ENCODE measurements around the gene CRYGD. TPM values are rescaled to one million over a fixed set of nuclear protein-coding genes. Genes with fewer than 3 reads are reported as not detected.
"Not testable (repeated sequence)": the region's sequence is repeated elsewhere in the genome, so short reads cannot be mapped to it uniquely, and the experiment has no call there.

CRYGD gene
- total RNA-seq, 4 donors from 2014 or later: not detected

DNA sequence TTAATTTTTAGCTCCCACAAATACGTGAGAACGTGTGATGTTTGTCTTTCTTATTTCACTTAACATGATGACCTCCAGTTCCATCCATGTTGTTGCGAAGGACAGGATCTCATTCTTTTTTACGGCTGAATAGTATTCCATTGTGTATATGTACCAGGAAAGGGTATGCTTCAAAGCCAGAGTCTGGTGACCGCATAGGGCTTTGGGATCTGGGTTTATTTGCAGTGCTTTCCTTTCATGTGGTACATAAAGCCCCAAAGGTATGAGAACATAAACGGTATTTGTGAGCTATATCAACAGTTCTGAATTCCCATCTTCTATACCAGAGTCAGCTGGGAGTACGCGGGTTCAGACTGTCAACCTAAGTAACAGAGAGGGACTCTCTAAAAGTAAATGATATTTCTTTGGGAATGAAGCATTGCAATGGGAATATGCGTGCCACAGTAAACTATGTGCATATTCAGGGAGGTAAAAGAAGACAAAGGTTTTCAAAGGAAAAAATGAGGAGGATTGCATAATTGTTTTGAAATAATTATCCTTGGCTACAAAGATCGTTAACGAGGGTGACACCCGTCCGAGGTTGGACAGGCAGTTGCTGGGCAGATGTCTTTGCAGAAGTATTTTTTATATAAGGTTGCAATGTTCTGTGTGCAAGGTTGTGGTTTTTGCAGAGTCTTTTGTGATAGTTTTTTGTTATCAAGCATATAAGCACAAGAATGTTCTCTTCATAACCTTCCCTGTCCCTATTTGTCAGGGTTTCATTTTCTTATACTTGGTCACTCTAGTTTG lies 24.4 kb downstream of the CRYGD start:
- TF ChIP-seq, protein P1, sequence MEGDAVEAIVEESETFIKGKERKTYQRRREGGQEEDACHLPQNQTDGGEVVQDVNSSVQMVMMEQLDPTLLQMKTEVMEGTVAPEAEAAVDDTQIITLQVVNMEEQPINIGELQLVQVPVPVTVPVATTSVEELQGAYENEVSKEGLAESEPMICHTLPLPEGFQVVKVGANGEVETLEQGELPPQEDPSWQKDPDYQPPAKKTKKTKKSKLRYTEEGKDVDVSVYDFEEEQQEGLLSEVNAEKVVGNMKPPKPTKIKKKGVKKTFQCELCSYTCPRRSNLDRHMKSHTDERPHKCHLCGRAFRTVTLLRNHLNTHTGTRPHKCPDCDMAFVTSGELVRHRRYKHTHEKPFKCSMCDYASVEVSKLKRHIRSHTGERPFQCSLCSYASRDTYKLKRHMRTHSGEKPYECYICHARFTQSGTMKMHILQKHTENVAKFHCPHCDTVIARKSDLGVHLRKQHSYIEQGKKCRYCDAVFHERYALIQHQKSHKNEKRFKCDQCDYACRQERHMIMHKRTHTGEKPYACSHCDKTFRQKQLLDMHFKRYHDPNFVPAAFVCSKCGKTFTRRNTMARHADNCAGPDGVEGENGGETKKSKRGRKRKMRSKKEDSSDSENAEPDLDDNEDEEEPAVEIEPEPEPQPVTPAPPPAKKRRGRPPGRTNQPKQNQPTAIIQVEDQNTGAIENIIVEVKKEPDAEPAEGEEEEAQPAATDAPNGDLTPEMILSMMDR (IDR thresholded peaks at IDR 0.05): no peak
- TF ChIP-seq POLR2A (IDR thresholded peaks at IDR 0.05): no peak
- no peaks in the 10 kb centered on the region for H3K36me3 ChIP-seq
- H3K27me3 ChIP-seq: no peaks in the 10 kb centered on the region
- H3K4me1 ChIP-seq: no peaks in the 10 kb centered on the region
- no peak overlapping the region for H3K4me3 ChIP-seq
- H3K27ac ChIP-seq: no peak overlapping the region
- no peaks in the 10 kb centered on the region for H3K9me3 ChIP-seq
- DNase-seq: no peak
- intact Hi-C loops (cut with DNase I; ENCODE audit: low total_unique reads): no loop called here

DNA sequence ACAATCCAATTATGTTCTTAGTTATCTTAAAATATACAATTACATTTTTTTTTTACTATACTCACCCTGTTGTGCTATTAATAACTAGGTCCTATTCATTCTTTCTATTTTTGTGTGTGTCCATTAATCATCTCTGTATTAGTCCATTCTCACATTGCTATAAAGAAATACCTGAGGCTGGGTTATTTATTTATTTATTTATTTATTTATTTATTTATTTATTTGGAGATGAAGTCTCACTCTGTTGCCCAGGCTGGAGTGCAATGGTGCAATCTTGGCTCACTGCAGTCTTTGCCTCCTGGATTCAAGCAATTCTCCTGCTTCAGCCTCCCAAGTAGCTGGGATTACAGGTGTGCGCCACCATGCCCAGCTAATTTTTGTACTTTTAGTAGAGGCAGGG lies 25.6 kb downstream of the CRYGD start:
- DNase-seq; H3K27ac ChIP-seq; H3K36me3 ChIP-seq; H3K4me3 ChIP-seq; H3K4me1 ChIP-seq; intact Hi-C loops (cut with DNase I; ENCODE audit: low total_unique reads); H3K9me3 ChIP-seq; H3K27me3 ChIP-seq: not testable (repeated sequence)

DNA sequence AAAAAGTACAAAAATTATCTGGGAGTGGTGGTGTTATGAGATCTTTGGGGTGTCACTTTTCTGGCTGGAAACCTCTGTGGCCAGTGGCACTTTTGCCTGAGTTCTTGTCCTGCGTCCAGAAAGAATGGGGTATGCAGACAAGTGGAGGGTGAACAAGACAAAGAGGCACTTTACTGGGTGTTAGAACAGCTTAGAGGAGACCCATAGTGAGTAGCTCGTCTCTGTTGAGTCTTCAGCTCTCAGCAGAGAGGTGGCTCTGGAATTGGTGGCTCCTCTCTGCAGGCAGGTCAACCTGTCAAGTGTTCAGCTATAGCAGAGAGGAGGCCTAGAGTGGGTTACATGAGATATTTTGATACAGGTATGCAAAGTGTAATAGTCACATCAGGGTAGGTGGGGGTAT lies 26.1 kb downstream of the CRYGD start:
- intact Hi-C loops (cut with DNase I; ENCODE audit: low total_unique reads): no loop called here
- Histone ChIP-seq H3K4me1 (no peaks in the 10 kb centered on the region), H3K4me3 (no peak overlapping the region), H3K9me3 (no peaks in the 10 kb centered on the region), H3K27me3 (no peaks in the 10 kb centered on the region), H3K27ac (no peak overlapping the region), H3K36me3 (no peaks in the 10 kb centered on the region)
- TF ChIP-seq, protein P1 (IDR thresholded peaks at IDR 0.05): no peak
- TF ChIP-seq POLR2A (IDR thresholded peaks at IDR 0.05): no peak
- DNase-seq: no peak

DNA sequence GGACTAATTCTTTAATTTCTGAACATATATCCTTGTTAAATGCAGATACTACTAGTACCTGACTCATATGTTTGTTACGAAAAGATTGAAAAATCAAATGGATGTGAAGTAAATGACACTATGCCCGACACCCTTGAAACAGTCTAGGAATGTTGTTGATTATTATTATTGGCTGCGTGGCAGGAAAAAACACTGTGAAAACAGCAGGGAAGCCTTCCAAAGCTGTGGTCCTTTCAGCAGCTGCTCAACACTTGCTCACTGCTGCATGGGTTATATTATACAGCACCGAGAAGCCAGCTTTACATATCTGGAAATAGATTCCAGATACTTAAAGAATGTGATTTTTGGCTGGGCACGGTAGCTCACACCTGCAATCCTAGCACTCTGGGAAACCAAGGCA lies 26.5 kb downstream of the CRYGD start:
- H3K9me3 ChIP-seq: no peaks in the 10 kb centered on the region
- intact Hi-C loops (cut with DNase I; ENCODE audit: low total_unique reads): no loop called here
- no peaks in the 10 kb centered on the region for H3K27me3 ChIP-seq
- no peak overlapping the region for H3K4me3 ChIP-seq
- TF ChIP-seq POLR2A (IDR thresholded peaks at IDR 0.05): no peak
- TF ChIP-seq, protein P1 (IDR thresholded peaks at IDR 0.05): no peak
- no peak for DNase-seq
- no peaks in the 10 kb centered on the region for H3K4me1 ChIP-seq
- no peak overlapping the region for H3K27ac ChIP-seq
- H3K36me3 ChIP-seq: no peaks in the 10 kb centered on the region

DNA sequence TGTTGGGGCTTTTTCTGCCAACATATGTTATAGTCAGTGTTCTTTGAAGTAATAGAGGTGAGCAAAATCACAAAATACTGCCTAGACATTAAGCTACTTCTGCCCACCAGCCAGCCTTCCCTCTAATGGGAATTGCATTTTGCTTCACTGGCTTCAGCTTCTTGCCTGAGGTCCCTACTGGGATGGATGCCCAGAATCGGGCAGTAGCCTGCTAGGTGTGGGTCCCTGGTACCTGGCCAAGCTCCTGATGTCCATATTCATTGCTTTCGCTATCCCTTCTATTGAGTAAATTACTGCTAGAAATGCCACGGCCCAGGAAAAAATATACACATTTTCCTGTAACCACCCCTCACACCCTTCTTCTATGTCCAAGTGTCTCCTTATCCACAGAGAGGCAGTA lies 27.0 kb downstream of the CRYGD start:
- Histone ChIP-seq H3K4me1 (no peaks in the 10 kb centered on the region), H3K27ac (no peak overlapping the region), H3K36me3 (no peaks in the 10 kb centered on the region), H3K4me3 (no peak overlapping the region), H3K27me3 (no peaks in the 10 kb centered on the region), H3K9me3 (no peaks in the 10 kb centered on the region)
- intact Hi-C loops (cut with DNase I; ENCODE audit: low total_unique reads): no loop called here
- DNase-seq: no peak
- no peak for TF ChIP-seq POLR2A (IDR thresholded peaks at IDR 0.05)
- TF ChIP-seq, protein P1 (IDR thresholded peaks at IDR 0.05): no peak

Data from uterus (tissue), 4 donors.